WERI-Rb-1 (cell line): ENCODE measurements around the gene NSUN2.

Experiments used
- DNase-seq: peaks from one replicate; pipeline ENCODE4 v3.0.0-alpha.2; 2020
- H3K27ac ChIP-seq: fragments of 250-450 bp; sonication (Bioruptor Pico); 2 replicates; pipeline ENCODE4 v1.5.1; 2020; ENCODE audit warnings: mild to moderate bottlenecking, moderate library complexity
- H3K27me3 ChIP-seq: fragments of 250-450 bp; sonication (Bioruptor Pico); 2 replicates; pipeline ENCODE4 v1.5.1; 2021; ENCODE audit warnings: mild to moderate bottlenecking, low read depth, moderate library complexity; ENCODE audit not compliant: insufficient read depth, severe bottlenecking
- H3K36me3 ChIP-seq: fragments of 250-450 bp; sonication (Bioruptor Pico); 2 replicates; pipeline ENCODE4 v1.5.1; 2020; ENCODE audit warnings: mild to moderate bottlenecking, moderate library complexity
- H3K4me3 ChIP-seq: 2 replicates; pipeline ENCODE4 v1.5.1; 2011; ENCODE audit warnings: low read depth, mild to moderate bottlenecking, control low read depth, low read length
- H3K9me3 ChIP-seq: fragments of 250-450 bp; sonication (Bioruptor Pico); 2 replicates; pipeline ENCODE4 v1.5.1; 2021; ENCODE audit warnings: mild to moderate bottlenecking, moderate library complexity; ENCODE audit not compliant: severe bottlenecking
- TF ChIP-seq, protein P1 (sequence below): IDR thresholded peaks from 2 replicates; pipeline ENCODE4 v1.5.1; 2011; ENCODE audit warnings: low read depth, mild to moderate bottlenecking, control low read depth, inconsistent platforms, low read length

NSUN2 gene

DNA sequence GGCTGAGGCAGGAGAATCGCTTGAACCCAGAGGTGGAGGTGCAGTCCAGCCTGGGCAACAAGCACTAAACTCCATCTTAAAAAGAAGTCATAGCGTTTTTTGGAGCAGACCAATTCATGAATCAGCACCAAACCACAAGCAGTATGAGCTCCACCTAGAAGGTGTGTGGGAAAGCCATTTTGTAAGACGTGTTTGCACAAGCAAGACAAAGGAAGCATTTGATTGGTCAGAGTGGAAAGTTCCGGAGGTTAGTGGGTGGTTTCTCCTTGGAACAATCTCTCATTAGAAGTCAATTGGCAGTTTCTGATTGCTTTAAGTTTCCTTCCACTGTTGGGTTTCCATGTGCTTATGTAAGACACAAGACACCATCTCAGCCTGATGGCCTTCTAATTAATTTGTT is 5.4 kb upstream of the NSUN2 start:
- no peak overlapping the region for H3K4me3 ChIP-seq
- no peak for DNase-seq
- TF ChIP-seq, protein P1, sequence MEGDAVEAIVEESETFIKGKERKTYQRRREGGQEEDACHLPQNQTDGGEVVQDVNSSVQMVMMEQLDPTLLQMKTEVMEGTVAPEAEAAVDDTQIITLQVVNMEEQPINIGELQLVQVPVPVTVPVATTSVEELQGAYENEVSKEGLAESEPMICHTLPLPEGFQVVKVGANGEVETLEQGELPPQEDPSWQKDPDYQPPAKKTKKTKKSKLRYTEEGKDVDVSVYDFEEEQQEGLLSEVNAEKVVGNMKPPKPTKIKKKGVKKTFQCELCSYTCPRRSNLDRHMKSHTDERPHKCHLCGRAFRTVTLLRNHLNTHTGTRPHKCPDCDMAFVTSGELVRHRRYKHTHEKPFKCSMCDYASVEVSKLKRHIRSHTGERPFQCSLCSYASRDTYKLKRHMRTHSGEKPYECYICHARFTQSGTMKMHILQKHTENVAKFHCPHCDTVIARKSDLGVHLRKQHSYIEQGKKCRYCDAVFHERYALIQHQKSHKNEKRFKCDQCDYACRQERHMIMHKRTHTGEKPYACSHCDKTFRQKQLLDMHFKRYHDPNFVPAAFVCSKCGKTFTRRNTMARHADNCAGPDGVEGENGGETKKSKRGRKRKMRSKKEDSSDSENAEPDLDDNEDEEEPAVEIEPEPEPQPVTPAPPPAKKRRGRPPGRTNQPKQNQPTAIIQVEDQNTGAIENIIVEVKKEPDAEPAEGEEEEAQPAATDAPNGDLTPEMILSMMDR = no peak

DNA sequence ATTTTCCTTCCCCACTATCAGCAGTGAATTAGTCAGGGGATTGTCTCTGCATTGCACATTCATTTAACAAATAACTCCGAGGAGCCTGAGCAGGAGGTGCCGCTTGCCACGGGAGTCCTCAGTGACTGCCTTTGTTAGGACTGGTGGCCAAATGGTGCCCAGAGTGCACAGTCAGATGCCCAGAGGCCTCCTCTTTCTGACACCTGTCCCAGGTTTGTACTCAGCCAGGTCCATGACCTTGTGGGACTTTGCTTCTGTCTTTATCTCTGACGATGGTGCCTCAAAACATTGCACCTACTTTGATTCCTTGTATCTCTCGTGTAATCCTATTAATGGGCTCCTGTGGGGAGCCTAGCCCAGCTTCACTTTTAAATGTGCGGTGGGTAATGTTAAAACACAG is 4.7 kb upstream of the NSUN2 start:
- DNase-seq = peak; percentile 34
- Histone ChIP-seq H3K27me3 (no peaks in the 10 kb centered on the region), H3K27ac (peak overlapping the region; percentile 26), H3K36me3 (peaks cover 3% of the 10 kb centered on the region), H3K4me3 (peak overlapping the region; percentile 12), H3K9me3 (no peaks in the 10 kb centered on the region)
- TF ChIP-seq, protein P1 = no peak

More for the DNA sequence above, 5.4 kb upstream of the NSUN2 start:
- Histone ChIP-seq H3K27ac (no peak overlapping the region), H3K27me3 (no peaks in the 10 kb centered on the region), H3K9me3 (no peaks in the 10 kb centered on the region), H3K36me3 (no peaks in the 10 kb centered on the region)

DNA sequence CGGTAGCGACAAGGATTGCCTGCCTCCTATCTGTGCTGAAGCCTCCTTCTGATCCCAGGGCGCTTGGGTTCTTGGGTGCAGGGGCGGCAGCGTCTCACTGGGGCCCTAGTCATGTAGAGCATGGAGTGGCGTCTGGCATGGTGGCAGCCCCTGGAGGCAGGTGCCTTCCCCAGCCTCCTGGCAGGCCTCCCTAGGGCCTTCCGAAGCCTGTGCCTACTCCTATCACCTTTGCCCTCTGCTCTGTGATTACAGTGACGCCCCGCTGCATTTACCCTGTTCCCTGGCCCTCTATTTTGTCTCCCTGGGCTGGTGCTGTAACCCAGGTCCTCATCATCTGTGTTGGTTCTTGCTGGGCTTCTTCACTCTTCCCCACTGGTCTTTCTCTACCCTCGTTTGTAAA is 4.2 kb upstream of the NSUN2 start:
- TF ChIP-seq, protein P1 = no peak
- H3K27ac ChIP-seq = peak overlapping the region; percentile 26
- H3K27me3 ChIP-seq = no peaks in the 10 kb centered on the region
- H3K36me3 ChIP-seq = peaks cover 5% of the 10 kb centered on the region
- 0 out of 2 replicates have a peak overlapping the region, but pooled peaks have one; percentile 12 for H3K4me3 ChIP-seq
- DNase-seq = no peak
- no peaks in the 10 kb centered on the region for H3K9me3 ChIP-seq

DNA sequence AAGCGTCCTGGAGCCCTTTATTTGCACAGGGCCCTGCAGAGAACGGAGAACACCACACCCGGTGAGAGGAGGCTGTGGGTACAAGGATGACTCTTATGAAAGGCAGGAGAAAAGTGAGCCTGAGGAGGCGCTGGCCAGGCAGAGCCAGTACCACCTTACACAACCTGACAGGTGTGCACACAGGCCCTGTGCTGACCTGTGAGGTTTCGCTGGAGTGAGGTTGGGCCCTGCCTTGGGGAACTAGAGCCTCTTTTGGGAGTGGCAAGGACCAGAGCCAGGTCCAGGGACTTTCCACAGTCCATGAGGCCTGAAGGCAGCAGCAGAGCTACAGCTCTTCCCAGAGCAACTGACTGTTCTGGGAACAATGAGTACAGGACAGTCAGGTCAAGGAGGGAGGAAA is 3.4 kb upstream of the NSUN2 start:
- no peak for DNase-seq
- no peak overlapping the region for H3K27ac ChIP-seq
- no peak overlapping the region for H3K4me3 ChIP-seq
- peaks cover 10% of the 10 kb centered on the region for H3K36me3 ChIP-seq
- TF ChIP-seq, protein P1 = no peak
- H3K27me3 ChIP-seq = no peaks in the 10 kb centered on the region
- H3K9me3 ChIP-seq = no peaks in the 10 kb centered on the region

DNA sequence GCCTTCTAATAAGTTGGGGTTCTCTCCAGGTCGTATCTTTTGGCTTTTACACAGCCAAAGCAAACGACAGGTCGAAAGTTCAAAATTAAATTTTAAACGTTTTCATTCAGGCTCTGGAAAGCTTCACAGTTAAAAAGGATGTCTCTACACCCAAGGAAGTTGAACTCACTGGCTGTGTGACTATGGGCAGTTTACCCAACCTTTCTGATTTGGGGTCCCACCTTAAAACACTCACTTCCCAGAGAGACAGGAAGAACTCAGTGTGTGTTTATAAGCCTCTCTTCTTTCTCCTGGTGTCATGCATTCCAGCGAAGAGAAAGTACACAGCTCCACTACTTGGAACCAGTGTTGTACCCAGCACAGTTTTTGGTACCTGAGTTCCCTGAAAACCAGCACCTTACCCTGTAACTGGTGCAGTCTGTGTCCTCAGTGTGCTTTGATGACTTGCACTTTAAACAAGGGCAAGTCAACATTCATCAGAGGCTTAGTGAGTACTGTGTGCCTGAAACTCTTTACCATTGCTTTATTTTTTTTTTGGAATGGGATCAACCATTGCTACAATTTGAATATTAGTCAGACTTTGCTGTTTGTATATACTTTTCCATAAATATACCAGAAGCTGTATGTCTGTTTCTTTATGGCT is 2.1 kb upstream of the NSUN2 start:
- DNase-seq = no peak
- TF ChIP-seq, protein P1 = no peak
- no peak overlapping the region for H3K27ac ChIP-seq
- no peaks in the 10 kb centered on the region for H3K9me3 ChIP-seq
- H3K4me3 ChIP-seq = no peak overlapping the region
- H3K36me3 ChIP-seq = peaks cover 24% of the 10 kb centered on the region
- no peaks in the 10 kb centered on the region for H3K27me3 ChIP-seq

DNA sequence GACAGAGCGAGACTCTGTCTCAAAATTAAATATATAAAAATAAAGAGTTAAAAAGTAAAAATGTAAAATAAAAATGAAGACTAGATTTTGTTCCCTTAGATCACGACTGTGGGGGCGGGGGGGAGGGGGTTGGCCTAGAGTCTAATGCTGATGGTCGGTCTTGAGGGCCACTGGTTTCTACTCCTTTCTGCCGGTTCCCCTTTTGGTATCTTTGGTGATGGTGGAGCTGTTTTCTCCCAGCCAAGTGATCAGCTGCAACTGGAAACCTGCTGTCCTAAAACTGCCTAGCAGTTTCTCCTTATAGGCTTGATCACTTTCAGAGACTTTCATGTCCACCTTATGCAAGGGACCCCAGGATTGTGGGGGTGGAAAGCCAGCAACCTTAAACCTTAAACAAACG is 1.5 kb upstream of the NSUN2 start:
- no peak for DNase-seq
- TF ChIP-seq, protein P1 = no peak
- peaks cover 30% of the 10 kb centered on the region for H3K36me3 ChIP-seq

More for the DNA sequence above, 1.5 kb upstream of the NSUN2 start:
- Histone ChIP-seq H3K27ac (no peak overlapping the region), H3K9me3 (no peaks in the 10 kb centered on the region), H3K27me3 (no peaks in the 10 kb centered on the region), H3K4me3 (peak overlapping the region; percentile 93)
